H9 (cell line): ENCODE measurements around the gene NR1H4. TPM values are rescaled to one million over a fixed set of nuclear protein-coding genes. Genes with fewer than 3 reads are reported as not detected.

Experiments used
- DNase-seq: peaks from one replicate; pipeline ENCODE4 v3.0.0-alpha.2; 2017
- H2AFZ ChIP-seq: one replicate; pipeline ENCODE4 v1.6.1; 2013; ENCODE audit warnings: mild to moderate bottlenecking, low read length, control low read depth, moderate library complexity
- H2AK5ac ChIP-seq: 2 replicates; pipeline ENCODE4 v1.6.1; 2013; ENCODE audit warnings: low read length, control low read depth, mixed read lengths; ENCODE audit not compliant: insufficient read length
- H2BK120ac ChIP-seq: one replicate; pipeline ENCODE4 v1.6.1; 2013; ENCODE audit warnings: low read depth, mild to moderate bottlenecking, low read length, control low read depth, inconsistent platforms; ENCODE audit not compliant: poor library complexity, severe bottlenecking
- H2BK12ac ChIP-seq: 2 replicates; pipeline ENCODE4 v1.6.1; 2013; ENCODE audit warnings: low read length, control low read depth, mixed read lengths, low read depth; ENCODE audit not compliant: insufficient read length
- H2BK15ac ChIP-seq: 2 replicates; pipeline ENCODE4 v1.6.1; 2013; ENCODE audit warnings: low read depth, low read length, control low read depth
- H2BK20ac ChIP-seq: one replicate; pipeline ENCODE4 v1.6.1; 2013; ENCODE audit warnings: low read depth, mild to moderate bottlenecking, low read length, control low read depth, inconsistent platforms; ENCODE audit not compliant: poor library complexity, severe bottlenecking
- H2BK5ac ChIP-seq: 2 replicates; pipeline ENCODE4 v1.6.1; 2013; ENCODE audit warnings: low read length, control low read depth, mixed read lengths; ENCODE audit not compliant: insufficient read length
- H3K14ac ChIP-seq: 2 replicates; pipeline ENCODE4 v1.6.1; 2013; ENCODE audit warnings: low read length, control low read depth; ENCODE audit not compliant: insufficient read depth
- H3K18ac ChIP-seq: 2 replicates; pipeline ENCODE4 v1.6.1; 2013; ENCODE audit warnings: low read depth, mild to moderate bottlenecking, mixed read lengths, low read length, control low read depth; ENCODE audit not compliant: insufficient read length
- H3K23ac ChIP-seq: 2 replicates; pipeline ENCODE4 v1.6.1; 2013; ENCODE audit warnings: low read length, control low read depth, mixed read lengths, low read depth; ENCODE audit not compliant: insufficient read length
- H3K23me2 ChIP-seq: 2 replicates; pipeline ENCODE4 v1.6.1; 2013; ENCODE audit warnings: low read depth, mild to moderate bottlenecking, mixed read lengths, low read length, control low read depth; ENCODE audit not compliant: insufficient read length, poor library complexity, severe bottlenecking
- H3K27ac ChIP-seq: 2 replicates; pipeline ENCODE4 v1.5.1; 2013; ENCODE audit warnings: low read length, control low read depth, mixed read lengths, low read depth; ENCODE audit not compliant: insufficient read length
- H3K27me3 ChIP-seq: 2 replicates; pipeline ENCODE4 v1.6.1; 2013; ENCODE audit warnings: low read length, control low read depth, inconsistent platforms; ENCODE audit not compliant: insufficient read depth
- H3K4ac ChIP-seq: 2 replicates; pipeline ENCODE4 v1.6.1; 2013; ENCODE audit warnings: low read depth, mild to moderate bottlenecking, control low read depth, inconsistent platforms, low read length, moderate library complexity
- H3K4me1 ChIP-seq: 2 replicates; pipeline ENCODE4 v1.6.1; 2013; ENCODE audit warnings: low read length, control low read depth, inconsistent platforms; ENCODE audit not compliant: insufficient read depth
- H3K4me2 ChIP-seq: 2 replicates; pipeline ENCODE4 v1.6.1; 2013; ENCODE audit warnings: low read length, control low read depth, mixed read lengths; ENCODE audit not compliant: insufficient read length, insufficient read depth
- H3K56ac ChIP-seq: 2 replicates; pipeline ENCODE4 v1.6.1; 2013; ENCODE audit warnings: low read depth, mild to moderate bottlenecking, mixed read lengths, low read length, control low read depth; ENCODE audit not compliant: insufficient read length
- H3K79me1 ChIP-seq: 2 replicates; pipeline ENCODE4 v1.6.1; 2013; ENCODE audit warnings: low read depth, mild to moderate bottlenecking, moderate library complexity, low read length, control low read depth, inconsistent platforms; ENCODE audit not compliant: insufficient read depth, poor library complexity, severe bottlenecking
- H3K79me2 ChIP-seq: 2 replicates; pipeline ENCODE4 v1.6.1; 2013; ENCODE audit warnings: low read length, control low read depth, inconsistent platforms; ENCODE audit not compliant: insufficient read depth
- H3K9ac ChIP-seq: 2 replicates; pipeline ENCODE4 v1.6.1; 2013; ENCODE audit warnings: low read length, control low read depth, mixed read lengths; ENCODE audit not compliant: insufficient read length; ENCODE audit errors: extremely low read depth
- H3K9me3 ChIP-seq: one replicate; pipeline ENCODE4 v1.6.1; 2013; ENCODE audit warnings: low read depth, low read length, inconsistent platforms; ENCODE audit not compliant: control insufficient read depth
- H3T11ph ChIP-seq: one replicate; pipeline ENCODE4 v1.6.1; 2013; ENCODE audit warnings: mild to moderate bottlenecking, low read length, control low read depth, inconsistent platforms
- H4K20me1 ChIP-seq: one replicate; pipeline ENCODE4 v1.6.1; 2013; ENCODE audit not compliant: control insufficient read depth, insufficient read length, insufficient read depth
- H4K5ac ChIP-seq: 2 replicates; pipeline ENCODE4 v1.6.1; 2013; ENCODE audit warnings: low read depth, mild to moderate bottlenecking, mixed read lengths, low read length, control low read depth; ENCODE audit not compliant: insufficient read length
- H4K8ac ChIP-seq: replicated peaks from 2 replicates; pipeline ENCODE4 v1.6.1; 2013; ENCODE audit warnings: low read length, control low read depth, mixed read lengths, low read depth; ENCODE audit not compliant: insufficient read length
- H4K91ac ChIP-seq: 2 replicates; pipeline ENCODE4 v1.6.1; 2013; ENCODE audit warnings: low read depth, mild to moderate bottlenecking, moderate library complexity, mixed read lengths, low read length, control low read depth; ENCODE audit not compliant: insufficient read length
- H3K27ac Mint-ChIP-seq, 3 experiments: 2 replicates in 2 of 3; 3 replicates in 1 of 3; pipeline ENCODE4 v1.8.0; 2020 to 2021; ENCODE audit warnings: mixed read lengths in 3 of 3, mild to moderate bottlenecking in 1 of 3, moderate library complexity in 1 of 3
- H3K27me3 Mint-ChIP-seq: 2 replicates; pipeline ENCODE4 v1.8.0; 2021; ENCODE audit warnings: low read depth, mild to moderate bottlenecking, moderate library complexity, mixed read lengths
- H3K36me3 Mint-ChIP-seq, 3 experiments: 2 replicates in 2 of 3; 3 replicates in 1 of 3; pipeline ENCODE4 v1.8.0; 2020 to 2021; ENCODE audit warnings: low read depth in 3 of 3, mixed read lengths in 3 of 3; ENCODE audit not compliant: insufficient read depth in 1 of 3
- H3K4me1 Mint-ChIP-seq, 2 experiments: 2 replicates each; pipeline ENCODE4 v1.8.0; 2020; ENCODE audit warnings: mixed read lengths in 2 of 2
- H3K4me3 Mint-ChIP-seq, 2 experiments: 2 replicates in 1 of 2; 3 replicates in 1 of 2; pipeline ENCODE4 v1.8.0; 2020 to 2021; ENCODE audit warnings: mild to moderate bottlenecking in 2 of 2, mixed read lengths in 2 of 2, moderate library complexity in 1 of 2
- H3K9me3 Mint-ChIP-seq, 2 experiments: 2 replicates in 1 of 2; 3 replicates in 1 of 2; pipeline ENCODE4 v1.8.0; 2020; ENCODE audit warnings: mild to moderate bottlenecking in 2 of 2, mixed read lengths in 2 of 2, moderate library complexity in 1 of 2
- CTCF ChIP-seq: fragments of 200-600 bp; sonication (generic); conservative IDR thresholded peaks from 3 replicates; pipeline ENCODE4 v1.8.0; 2021; ENCODE audit warnings: antibody characterized with exemption, mild to moderate bottlenecking
- WGBS: extraction: QIAGEN DNeasy Blood & Tissue Kit; methylation state at CpG from one replicate; pipeline ENCODE4 v1.1.7; 2013; ENCODE audit warnings: missing lambda C conversion rate, low lambda C conversion rate, mixed read lengths; ENCODE audit not compliant: insufficient read length; ENCODE audit errors: extremely low coverage; 5-methylcytosine and 5-hydroxymethylcytosine counted together
- total RNA-seq: library from RNA; stranded (reverse); gene quantifications from 2 replicates; pipeline ENCODE4 v1.2.1, GENCODE V29; 2021

NR1H4 gene
- total RNA-seq, 1 experiment from 2014 or later, result not detected

- no peak for DNase-seq
- H3K27me3 Mint-ChIP-seq, result no peaks in the 10 kb centered on the region
These were observed 110.6 kb downstream of the NR1H4 start for GRCh38 chr12:100584256-100584655.

More at GRCh38 chr12:100584256-100584655, 110.6 kb downstream of the NR1H4 start:
- no peak overlapping the region for H3K14ac ChIP-seq
- WGBS, result no CpG with 5 or more reads among the region's 3 CpGs
- H2AFZ ChIP-seq, result no peak overlapping the region
- no peak overlapping the region for H2BK120ac ChIP-seq
- no peak overlapping the region for H3T11ph ChIP-seq
- no peak overlapping the region for H3K9ac ChIP-seq
- H3K4me2 ChIP-seq, result no peak overlapping the region
- H2BK15ac ChIP-seq, result no peak overlapping the region
- H3K4ac ChIP-seq, result no peak overlapping the region
- H4K5ac ChIP-seq, result no peak overlapping the region
- no peak for TF ChIP-seq CTCF
- H3K56ac ChIP-seq, result no peak overlapping the region
- Mint-ChIP-seq H3K27ac (no peak overlapping the region), H3K4me1 (peaks cover 7 to 9% of the 10 kb centered on the region in 2 experiments), H3K4me3 (no peak overlapping the region), H3K9me3 (peaks cover 31 to 49% of the 10 kb centered on the region in 2 experiments), H3K36me3 (peaks cover 33 to 51% (median 39%) of the 10 kb centered on the region in 3 experiments)
- H4K91ac ChIP-seq, result no peak overlapping the region
- no peak overlapping the region for H3K23ac ChIP-seq
- no peak overlapping the region for H2BK20ac ChIP-seq
- H3K27ac ChIP-seq, result no peak overlapping the region
- H3K18ac ChIP-seq, result no peak overlapping the region
- H2BK5ac ChIP-seq, result no peak overlapping the region
- H2BK12ac ChIP-seq, result no peak overlapping the region
- H3K79me2 ChIP-seq, result no peaks in the 10 kb centered on the region
- no peaks in the 10 kb centered on the region for H3K23me2 ChIP-seq
- no peak overlapping the region for H2AK5ac ChIP-seq
- no peaks in the 10 kb centered on the region for H3K4me1 ChIP-seq
- no peaks in the 10 kb centered on the region for H4K20me1 ChIP-seq
- H4K8ac ChIP-seq, result no peak overlapping the region
- H3K27me3 ChIP-seq, result no peaks in the 10 kb centered on the region
- no peaks in the 10 kb centered on the region for H3K79me1 ChIP-seq
- H3K9me3 ChIP-seq, result no peaks in the 10 kb centered on the region
